ENCODE measurements around the gene CGB2. TPM values are rescaled to one million over a fixed set of nuclear protein-coding genes. Genes with fewer than 3 reads are reported as not detected.
"Not testable (repeated sequence)": the region's sequence is repeated elsewhere in the genome, so short reads cannot be mapped to it uniquely, and the experiment has no call there.

CGB2 gene
- total RNA-seq, 1 donor from 2014 or later, result not detected

DNA sequence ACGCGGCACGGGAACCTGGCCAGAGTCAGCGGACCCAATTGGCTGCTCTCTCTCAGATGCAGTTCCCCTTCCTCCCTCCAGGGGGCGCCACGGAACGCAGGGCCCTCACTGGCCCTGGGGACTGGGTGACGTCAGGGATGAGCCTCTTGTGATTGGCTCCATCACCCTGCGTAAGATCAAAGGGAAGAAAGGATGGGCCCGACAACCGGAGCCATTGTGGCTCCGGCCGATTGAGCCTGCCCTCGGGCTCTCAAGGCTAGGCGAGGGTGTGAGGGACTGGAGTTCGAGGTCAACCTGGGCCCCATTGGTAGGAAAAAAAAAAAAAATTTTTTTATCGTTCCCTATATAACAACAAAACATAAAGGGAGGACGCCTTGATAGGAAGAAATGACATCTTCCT is 5.1 kb downstream of the CGB2 start, which contains the start of gene CGB1:
TSS of gene CGB1 (minus strand) at position 81 of the 400 bp plus-strand sequence. CDS start 184 bp downstream, outside the sequence.
- not testable (repeated sequence) for DNase-seq (ENCODE audit: low read depth in 2 of 2)

DNA sequence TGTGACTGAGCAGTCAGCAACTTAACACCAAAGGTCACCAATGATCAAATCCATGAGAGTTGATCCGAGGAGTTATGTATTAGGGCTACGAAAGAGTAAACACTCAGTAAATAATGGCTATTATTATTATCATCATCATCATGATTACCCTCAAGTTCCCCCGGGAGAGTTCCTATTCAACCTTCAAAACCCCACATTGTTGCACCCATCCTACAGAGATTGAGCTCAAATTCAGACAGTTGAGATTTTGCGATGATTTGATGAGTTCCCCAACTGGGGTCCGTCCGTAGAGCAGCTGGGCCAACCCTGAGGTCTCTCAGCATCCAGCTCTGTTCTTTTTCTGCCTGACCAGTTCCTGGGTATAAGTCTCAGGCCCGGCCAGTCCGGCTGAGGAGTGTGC is 6.4 kb downstream of the CGB2 start:
- not testable (repeated sequence) for DNase-seq (ENCODE audit: low read depth in 2 of 2)

DNA sequence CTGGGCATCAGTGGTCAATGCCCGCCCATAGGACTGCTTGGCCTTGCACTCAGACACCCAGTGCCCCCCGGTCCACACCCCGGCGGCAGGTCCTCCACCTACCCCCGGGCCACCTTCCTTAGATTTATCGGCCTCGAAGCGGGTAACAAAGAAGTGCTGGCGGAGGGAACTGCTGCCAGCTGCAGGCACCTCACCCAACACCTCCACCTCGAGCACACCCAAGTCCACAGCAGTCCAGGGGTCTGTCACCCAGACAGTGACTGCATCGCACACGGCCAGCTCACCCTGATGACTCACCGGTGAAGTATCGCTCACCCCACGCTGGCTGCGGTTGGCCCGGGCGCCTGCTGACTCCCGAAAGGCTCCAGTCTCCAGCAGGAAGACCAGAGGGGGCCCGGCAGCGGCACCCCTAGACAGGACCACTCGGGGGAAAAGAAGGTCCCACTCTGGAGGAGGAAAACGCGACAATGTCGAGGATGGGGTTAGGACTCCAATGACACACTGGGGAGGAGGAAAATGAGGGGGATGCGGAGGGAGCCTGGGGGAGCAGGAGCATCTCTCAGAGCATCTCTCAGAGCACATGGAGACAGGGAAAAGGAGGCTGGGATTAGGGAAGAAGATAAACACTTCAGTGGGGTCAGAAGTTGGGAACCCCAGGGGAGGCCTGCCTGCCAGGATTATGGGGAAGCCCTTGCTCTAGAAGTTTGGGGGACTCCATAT is 7.0 kb downstream of the CGB2 start:
- DNase-seq (ENCODE audit: low read depth in 2 of 2), result peak in 1 of 2 donors; percentile 53

DNA sequence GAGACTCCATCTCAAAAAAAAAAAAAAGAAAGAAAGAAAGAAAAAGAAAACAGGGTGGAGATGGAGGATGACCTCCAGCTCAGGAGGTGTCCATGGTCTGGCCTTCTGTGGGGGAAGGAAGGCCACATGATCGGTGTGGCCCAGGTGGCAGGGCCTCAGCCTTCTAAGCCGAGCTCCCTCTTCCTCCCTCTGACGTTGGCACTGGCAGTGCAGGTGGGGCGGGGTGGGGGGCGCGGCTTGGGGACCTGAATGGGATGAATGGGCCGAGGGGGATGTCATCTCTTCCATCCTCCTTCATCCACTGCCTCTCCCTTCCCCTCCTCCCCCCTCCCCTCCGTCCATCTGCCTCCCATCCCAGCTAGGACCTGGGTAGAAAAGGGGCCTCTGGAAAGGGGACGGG is 8.0 kb downstream of the CGB2 start:
- not testable (repeated sequence) for DNase-seq (ENCODE audit: low read depth in 2 of 2)

DNA sequence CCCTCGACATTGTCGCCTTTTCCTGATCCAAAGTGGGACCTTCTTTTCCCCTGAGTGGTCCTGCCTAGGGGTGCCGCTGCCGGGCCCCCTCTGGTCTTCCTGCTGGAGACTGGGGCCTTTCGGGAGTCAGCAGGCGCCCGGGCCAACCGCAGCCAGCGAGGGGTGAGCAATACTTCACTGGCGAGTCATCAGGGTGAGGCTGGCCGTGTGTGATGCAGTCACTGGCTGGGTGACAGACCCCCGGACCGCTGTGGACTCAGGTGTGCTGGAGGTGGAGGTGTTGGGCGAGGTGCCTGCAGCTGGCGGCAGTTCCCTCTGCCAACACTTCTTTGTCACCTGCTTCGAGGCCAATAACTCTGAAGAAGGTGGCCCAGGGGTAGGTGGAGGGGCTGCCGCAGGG is 10.5 kb downstream of the CGB2 start:
- DNase-seq (ENCODE audit: low read depth in 2 of 2), result no peak

DNA sequence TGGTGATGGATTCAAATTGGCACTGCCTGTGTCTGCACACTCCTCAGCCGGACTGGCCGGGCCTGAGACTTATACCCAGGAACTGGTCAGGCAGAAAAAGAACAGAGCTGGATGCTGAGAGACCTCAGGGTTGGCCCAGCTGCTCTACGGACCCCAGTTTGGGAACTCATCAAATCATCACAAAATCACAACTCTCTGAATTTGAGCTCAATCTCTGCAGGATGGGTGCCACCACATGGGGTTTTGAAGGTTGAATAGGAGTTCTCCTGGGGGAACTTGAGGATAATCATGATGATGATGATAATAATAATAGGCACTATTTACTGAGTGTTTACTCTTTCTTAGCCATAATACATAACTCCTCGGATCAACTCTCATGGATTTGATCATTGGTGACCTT is 11.0 kb downstream of the CGB2 start:
- DNase-seq (ENCODE audit: low read depth in 2 of 2), result not testable (repeated sequence)

DNA sequence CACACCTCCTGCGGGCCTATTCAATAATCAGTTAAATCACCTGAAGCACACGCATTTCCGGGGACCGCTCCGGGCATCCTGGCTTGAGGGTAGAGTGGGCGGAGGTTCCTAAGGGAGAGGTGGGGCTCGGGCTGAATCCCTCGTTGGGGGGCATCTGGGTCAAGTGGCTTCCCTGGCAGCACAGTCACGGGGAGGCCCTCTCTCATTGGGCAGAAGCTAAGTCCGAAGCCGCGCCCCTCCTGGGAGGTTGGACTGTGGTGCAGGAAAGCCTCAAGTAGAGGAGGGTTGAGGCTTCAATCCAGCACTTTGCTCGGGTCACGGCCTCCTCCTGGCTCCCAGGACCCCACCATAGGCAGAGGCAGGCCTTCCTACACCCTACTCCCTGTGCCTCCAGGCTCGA is 11.9 kb downstream of the CGB2 start, which contains the start of gene CGB5:
TSS of gene CGB5 (plus strand) at position 301 of the 400 bp plus-strand sequence. CDS start 362 bp downstream, outside the sequence.
- DNase-seq (ENCODE audit: low read depth in 2 of 2), result not testable (repeated sequence)

DNA sequence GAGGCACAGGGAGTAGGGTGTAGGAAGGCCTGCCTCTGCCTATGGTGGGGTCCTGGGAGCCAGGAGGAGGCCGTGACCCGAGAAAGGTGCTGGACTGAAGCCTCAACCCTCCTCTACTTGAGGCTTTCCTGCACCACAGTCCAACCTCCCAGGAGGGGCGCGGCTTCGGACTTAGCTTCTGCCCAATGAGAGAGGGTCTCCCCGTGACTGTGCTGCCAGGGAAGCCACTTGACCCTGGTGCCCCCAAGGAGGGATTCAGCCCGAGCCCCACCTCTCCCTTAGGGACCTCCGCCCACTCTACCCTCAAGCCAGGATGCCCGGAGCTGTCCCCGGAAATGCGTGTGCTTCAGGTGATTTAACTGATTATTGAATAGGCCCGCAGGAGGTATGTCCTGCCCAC is 17.3 kb downstream of the CGB2 start, which contains the start of gene CGB8:
TSS of gene CGB8 (minus strand) at position 101 of the 400 bp plus-strand sequence. CDS start 372 bp downstream, outside the sequence.
- not testable (repeated sequence) for DNase-seq (ENCODE audit: low read depth in 2 of 2)

DNA sequence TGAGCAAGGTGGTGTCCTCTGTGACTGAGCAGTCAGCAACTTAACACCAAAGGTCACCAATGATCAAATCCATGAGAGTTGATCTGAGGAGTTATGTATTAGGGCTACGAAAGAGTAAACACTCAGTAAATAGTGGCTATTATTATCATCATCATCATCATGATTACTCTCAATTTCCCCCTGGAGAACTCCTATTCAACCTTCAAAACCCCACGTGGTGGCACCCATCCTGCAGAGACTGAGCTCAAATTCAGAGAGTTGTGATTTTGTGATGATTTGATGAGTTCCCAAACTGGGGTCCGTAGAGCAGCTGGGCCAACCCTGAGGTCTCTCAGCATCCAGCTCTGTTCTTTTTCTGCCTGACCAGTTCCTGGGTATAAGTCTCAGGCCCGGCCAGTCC is 18.1 kb downstream of the CGB2 start:
- DNase-seq (ENCODE audit: low read depth in 2 of 2), result not testable (repeated sequence)

DNA sequence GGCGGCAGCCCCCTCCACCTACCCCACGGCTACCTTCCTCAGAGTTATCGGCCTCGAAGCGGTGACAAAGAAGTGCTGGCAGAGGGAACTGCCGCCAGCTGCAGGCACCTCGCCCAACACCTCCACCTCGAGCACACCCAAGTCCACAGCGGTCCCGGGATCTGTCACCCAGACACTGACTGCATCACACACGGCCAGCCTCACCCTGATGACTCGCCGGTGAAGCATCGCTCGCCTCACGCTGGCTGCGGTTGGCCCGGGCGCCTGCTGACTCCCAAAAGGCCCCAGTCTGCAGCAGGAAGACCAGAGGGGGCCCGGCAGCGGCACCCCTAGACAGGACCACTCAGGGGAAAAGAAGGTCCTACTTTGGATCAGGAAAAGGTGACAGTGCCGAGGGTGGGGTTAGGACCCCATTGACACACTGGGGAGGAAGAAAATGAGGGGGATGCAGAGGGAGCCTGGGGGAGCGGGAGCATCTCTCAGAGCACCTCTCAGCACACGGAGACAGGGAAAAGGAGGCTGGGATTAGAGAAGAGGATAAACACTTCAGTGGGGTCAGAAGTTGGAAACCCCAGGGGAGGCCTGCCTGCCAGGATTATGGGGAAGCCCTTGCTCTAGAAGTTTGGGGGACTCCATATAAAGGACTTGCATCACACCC is 18.8 kb downstream of the CGB2 start:
- not testable (repeated sequence) for DNase-seq (ENCODE audit: low read depth in 2 of 2)

DNA sequence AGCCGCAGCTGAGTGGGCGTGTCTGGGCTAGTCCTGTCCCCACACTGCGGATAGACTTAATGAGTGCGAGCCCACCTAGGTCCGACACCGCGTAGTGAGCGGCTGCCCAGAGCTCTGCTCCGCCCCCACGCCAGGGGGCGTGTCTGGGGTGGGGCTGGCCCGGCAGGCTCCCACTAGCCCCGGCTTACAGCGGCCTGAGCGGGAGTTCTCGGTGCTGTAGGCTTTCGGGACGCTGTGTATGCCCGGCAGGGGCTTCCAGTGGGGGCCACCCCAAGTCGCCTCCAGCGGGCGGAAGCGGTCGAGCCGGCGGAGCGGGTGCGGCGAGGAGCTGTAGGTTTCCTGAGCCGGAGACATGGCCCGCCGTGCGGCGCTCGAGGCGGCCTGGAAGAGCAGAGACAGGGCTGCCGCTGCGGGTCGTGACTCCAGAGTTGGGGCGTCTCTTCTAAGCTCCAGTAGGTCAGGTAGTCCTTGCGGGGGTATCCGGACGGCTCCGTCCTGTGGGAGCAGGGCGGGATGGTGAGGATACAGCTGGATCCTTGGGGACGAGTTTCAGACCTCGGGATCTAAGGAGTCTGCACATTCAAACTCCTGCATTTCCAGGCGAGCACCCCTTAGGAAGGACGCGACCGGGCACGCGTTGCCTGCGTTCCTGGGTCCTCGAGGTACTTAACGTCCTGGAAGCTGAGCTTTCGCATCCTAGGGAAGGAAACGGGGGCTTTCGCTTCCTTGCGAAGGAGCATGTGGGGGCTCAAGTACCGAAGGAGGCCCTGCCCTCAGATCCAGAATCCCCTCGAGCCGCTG is 24.6 kb downstream of the CGB2 start:
- peak; percentile 37 to 65 for DNase-seq (ENCODE audit: low read depth in 2 of 2)

DNA sequence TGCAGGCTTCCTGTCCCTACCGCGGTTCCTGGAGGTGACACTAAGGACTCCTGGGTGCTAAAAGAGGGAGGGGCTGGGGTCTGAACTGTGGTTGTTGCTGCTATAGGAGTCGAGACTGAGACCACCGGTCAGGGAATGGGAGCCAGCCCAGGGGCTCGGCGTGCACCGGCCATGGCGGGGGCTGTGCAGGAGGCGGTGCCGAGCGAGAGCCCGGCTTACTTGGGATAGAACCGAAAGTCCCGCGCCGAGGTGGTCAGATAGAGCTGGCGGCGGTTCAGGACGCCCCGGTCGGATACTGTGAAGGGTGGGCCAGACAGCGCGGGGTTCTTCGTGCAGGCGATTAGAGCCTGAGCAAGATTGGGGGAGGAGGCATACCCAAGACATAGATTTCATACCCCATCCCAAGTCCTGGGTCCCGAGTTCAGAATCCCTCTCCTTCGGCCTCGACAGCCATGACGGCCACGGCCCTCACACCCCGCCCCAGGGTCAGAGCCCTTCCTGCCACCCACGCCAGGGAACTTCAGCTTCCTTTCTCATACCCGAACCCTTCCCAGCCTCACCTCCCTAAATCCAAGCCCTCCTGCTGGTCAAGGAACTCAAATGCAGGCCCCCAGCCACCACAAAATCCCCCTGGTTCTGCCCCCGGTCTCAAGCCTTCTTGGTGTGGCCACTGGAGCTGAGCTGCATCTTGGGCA is 25.4 kb downstream of the CGB2 start:
- DNase-seq (ENCODE audit: low read depth in 2 of 2), result not testable (repeated sequence)

DNA sequence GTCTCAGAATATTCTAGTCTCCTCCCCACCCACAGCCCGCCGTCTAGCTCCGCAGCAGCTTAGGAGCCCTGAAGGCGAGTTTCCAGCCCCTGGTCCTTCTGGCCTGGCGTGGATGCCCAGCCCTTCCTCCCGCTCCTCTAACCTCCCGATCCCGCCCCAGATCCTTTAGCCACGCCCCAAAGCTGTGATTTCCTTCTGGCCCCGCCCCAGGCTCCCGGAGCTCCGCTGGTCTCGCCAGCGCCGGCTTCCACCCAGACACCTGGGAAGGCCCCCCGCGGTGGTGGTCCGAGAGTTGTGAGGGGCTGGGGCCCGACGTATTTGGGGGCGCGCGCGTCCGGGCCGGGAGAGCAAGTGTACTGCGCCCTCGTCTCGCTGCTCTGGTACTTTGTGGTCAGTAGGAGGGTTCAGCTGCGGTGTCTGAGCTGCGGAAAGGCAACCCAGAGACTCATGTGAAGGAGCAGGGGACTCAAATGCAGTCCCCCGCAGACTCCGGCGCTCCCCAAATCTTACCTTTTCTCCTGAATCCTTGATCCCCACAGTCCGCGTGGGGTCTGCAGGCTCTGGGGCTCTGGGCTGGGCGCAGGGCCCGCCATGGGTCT is 26.0 kb downstream of the CGB2 start, which contains the start of gene CGB7:
TSS of gene CGB7 (minus strand) at position 114 of the 599 bp plus-strand sequence. CDS start 2,374 bp downstream, outside the sequence.
- DNase-seq (ENCODE audit: low read depth in 2 of 2), result peak; percentile 25 to 33

DNA sequence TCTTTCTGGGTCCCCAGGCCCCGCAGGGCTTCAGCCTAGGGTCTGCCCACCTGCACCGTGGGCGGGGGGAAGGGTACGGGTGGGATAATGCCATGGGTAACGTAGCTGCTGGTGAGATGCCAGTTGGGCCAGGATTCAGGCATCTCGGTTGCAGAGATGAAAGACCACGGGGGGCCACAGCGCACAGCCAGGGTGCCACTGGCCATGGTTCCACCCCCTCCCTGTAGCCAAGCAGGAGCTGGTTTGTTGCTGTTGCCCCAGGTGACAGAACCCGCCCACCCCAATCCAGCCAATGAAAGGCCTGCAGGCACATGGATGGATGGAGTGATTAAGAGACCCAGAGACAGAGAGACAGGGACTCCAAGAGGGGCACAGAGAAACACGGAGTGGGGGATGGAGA is 26.9 kb downstream of the CGB2 start:
- peak in 1 of 2 donors; percentile 49 for DNase-seq (ENCODE audit: low read depth in 2 of 2)

DNA sequence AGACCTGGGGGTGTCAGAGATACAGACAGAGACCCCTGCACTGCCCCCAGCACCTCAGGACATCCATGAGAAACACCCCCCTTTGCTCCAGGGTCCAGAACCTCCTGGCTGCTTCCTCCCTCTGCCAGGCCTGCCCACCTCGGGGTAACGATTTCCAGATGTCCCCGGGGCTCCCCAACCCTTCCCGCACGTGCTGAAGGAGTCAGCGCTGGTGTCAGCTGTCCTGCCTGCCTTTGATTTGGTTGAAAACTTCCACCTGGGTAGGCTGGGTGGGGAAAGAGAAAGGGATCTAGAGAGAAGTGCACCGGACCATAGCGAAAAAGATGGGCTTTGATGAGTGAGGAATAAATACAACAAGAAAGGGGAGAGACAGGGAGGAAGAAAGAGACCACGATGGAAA is 27.4 kb downstream of the CGB2 start:
- no peak for DNase-seq (ENCODE audit: low read depth in 2 of 2)

DNA sequence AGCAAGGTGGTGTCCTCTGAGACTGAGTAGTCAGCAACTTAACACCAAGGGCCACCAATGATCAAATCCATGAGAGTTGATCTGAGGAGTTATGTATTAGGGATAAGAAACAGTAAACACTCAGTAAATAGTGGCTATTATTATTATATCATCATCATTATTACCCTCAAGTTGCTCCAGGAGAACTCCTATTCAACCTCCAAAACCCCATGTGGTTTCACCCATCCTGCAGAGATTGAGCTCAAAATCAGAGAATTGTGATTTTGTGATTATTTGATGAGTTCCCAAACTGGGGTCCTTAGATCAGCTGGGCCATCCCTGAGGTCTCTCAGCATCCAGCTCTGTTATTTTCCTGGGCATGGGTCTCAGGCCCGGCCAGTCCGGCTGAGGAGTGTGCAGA is 29.3 kb downstream of the CGB2 start:
- no peak for DNase-seq (ENCODE audit: low read depth in 2 of 2)

DNA sequence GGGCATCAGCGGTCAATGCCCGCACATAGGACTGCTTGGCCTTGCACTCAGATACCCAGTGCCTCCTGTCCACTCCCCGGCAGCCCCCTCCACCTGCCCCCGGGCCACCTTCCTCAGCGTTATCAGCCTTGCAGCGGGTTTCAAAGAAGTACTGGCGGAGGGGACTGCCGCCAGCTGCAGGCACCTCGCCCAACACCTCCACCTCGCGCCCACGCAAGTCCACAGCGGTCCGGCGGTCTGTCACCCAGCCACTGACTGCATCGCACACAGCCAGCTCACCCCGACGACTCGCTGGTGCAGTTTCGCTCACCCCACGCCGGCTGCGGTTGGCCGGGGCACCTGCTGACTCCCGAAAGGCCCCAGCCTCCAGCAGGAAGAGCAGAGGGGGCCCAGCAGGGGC is 29.8 kb downstream of the CGB2 start:
- DNase-seq (ENCODE audit: low read depth in 2 of 2), result no peak

DNA sequence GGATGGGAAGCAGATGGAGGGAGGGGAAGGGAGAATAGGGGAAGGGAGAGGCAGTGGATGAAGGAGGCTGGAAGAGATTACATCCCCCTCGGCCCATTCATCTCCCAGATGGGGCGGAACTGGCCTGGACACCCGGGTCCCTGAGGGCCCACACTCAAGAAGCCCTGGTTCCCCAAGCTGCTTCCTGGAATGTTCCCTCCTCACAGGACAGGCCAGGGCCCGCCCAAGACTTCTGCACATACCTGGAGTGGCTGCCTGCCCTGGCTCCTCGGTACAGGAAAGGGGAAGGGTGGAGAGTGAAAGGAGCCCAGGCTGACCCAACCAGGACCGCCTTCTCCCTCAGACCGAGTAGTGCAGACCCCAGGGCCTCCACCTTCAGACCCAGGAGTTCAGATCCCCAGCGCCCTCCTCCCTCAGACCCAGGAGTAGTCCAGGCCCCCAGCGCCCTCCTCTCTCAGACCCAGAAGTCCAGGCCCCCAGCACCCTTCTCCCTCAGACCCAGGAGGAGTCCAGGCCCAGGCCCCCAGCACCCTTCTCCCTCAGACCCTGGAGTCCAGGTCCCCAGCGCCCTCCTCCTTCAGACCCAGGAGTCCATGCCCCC is 32.4 kb downstream of the CGB2 start:
- no peak for DNase-seq (ENCODE audit: low read depth in 2 of 2)

DNA sequence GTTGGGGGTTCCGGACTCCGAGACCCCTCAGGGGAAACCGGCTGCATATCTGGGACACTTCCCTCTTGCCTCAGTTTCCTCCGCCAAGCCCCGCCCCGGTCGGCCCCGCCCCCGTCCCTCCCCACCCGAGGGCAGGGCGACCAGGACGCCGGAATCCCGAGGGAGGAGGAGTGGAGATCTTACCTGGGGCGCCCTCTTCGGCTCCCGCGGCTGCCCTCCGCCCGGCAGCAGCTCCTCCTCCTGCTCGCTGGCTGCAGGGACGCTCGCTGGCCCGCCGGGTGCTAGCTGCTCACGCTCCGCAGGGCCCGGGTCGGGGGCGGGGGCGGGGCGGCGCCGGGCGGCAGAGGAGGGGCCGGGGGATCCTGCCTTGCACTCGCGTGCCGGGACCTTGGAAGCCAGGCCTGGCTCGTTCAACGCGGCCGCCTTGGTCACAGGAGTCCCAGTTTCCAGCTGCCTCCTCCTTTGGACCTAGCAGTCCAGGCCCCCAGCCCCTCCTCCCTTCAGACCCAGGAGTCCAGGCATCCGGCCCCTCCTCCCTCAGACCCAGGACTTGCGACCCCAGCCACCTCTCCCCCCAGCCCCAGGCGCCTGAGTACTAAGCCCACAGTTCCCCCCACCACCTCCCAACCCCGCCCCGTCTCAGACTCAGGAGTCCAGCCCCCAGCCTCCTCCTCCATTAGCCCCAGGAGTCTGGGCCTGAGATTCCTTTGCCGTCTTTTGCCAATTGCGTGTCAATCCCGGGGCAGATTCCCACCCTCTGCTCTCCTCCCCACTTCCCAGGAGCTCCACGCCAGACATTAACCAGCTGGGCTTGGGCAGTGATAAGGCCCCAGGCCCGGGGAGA is 33.3 kb downstream of the CGB2 start, which contains the start of gene NTF4:
TSS of gene NTF4 (minus strand) at position 51 of the 844 bp plus-strand sequence. CDS start 2,821 bp downstream, outside the sequence.
- no peak for DNase-seq (ENCODE audit: low read depth in 2 of 2)

Measured in lung microvascular endothelial cell (primary cell).